Measurements from ENCODE around the gene ADGB.

DNA sequence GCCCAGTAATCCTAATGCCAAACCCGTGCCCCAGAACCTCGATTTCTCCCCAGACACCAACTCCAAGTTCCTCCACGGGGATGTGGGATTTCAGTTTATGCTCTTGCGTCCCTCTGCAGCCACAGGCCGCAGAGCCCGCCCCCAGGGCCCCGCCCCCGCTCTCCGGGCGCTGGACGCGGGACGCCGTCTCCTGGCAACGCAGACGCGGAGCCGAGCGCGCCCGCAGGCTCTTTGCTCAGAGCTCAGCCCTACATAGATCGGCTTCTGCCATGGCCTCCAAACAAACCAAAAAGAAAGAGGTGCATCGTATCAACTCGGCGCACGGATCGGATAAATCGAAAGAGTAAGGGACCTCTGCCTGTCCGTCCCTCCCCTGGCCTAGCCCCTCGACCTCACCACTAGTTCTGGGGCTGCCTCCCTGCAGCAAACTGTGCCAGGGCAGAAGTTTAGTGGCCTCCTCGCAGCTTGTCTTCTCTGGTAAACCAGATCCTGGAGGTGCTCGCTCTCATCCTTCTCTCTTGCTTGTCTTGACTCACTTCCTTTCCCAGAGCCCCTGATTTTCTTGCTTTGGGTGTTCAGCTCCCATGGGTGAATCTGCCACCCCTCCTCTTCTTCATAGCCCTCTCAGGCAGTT is at the start of gene ADGB:
- TF ChIP-seq, protein P1, sequence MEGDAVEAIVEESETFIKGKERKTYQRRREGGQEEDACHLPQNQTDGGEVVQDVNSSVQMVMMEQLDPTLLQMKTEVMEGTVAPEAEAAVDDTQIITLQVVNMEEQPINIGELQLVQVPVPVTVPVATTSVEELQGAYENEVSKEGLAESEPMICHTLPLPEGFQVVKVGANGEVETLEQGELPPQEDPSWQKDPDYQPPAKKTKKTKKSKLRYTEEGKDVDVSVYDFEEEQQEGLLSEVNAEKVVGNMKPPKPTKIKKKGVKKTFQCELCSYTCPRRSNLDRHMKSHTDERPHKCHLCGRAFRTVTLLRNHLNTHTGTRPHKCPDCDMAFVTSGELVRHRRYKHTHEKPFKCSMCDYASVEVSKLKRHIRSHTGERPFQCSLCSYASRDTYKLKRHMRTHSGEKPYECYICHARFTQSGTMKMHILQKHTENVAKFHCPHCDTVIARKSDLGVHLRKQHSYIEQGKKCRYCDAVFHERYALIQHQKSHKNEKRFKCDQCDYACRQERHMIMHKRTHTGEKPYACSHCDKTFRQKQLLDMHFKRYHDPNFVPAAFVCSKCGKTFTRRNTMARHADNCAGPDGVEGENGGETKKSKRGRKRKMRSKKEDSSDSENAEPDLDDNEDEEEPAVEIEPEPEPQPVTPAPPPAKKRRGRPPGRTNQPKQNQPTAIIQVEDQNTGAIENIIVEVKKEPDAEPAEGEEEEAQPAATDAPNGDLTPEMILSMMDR (IDR thresholded peaks at IDR 0.05), result no peak
- no peak for TF ChIP-seq POLR2A (IDR thresholded peaks at IDR 0.05)

Data from body of pancreas (tissue), 4 donors.